GM18517 (cell line): ENCODE measurements around the gene MAP4K2.

Experiments used
- ATAC-seq: cut with Tn5 transposase; IDR thresholded peaks from one replicate; pipeline ENCODE4 v1.9.1; 2021; ENCODE audit warnings: mild to moderate bottlenecking, moderate library complexity; ENCODE audit not compliant: unreplicated experiment

MAP4K2 gene

GRCh38 chr11:64794526-64794925 is 8.5 kb downstream of the MAP4K2 start:
- ATAC-seq = no peak

- ATAC-seq = no peak
These were observed 9.5 kb downstream of the MAP4K2 start for GRCh38 chr11:64793271-64794160.

GRCh38 chr11:64792482-64792881 is 10.5 kb downstream of the MAP4K2 start:
- ATAC-seq = no peak

DNA sequence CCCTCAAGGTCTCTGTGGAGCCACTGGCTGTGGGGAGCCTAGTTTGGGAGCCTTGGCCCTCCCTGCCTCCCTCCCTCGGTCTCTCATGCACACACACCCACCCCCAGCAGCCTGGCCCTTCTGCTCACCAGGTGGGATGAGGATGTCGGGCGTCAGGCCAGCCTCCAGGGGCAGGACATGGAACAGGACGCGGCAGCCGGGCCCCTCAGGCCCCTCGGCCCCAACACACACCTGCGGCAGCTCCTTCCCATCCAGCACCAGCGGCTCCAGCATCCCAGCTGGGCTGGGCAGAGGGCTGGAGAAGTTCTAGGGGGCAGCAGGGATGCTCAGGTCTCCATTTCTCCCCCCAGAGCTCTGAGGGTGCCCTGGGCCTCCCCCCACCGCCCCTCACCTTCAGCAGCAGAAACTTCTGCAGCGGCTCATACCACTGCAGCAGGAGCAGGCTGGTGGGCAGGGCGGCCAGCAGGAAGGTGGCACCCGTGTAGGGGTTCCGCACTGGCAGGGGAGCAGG is 11.2 kb downstream of the MAP4K2 start:
- no peak for ATAC-seq

GRCh38 chr11:64790205-64791095 is 12.6 kb downstream of the MAP4K2 start:
- no peak for ATAC-seq

DNA sequence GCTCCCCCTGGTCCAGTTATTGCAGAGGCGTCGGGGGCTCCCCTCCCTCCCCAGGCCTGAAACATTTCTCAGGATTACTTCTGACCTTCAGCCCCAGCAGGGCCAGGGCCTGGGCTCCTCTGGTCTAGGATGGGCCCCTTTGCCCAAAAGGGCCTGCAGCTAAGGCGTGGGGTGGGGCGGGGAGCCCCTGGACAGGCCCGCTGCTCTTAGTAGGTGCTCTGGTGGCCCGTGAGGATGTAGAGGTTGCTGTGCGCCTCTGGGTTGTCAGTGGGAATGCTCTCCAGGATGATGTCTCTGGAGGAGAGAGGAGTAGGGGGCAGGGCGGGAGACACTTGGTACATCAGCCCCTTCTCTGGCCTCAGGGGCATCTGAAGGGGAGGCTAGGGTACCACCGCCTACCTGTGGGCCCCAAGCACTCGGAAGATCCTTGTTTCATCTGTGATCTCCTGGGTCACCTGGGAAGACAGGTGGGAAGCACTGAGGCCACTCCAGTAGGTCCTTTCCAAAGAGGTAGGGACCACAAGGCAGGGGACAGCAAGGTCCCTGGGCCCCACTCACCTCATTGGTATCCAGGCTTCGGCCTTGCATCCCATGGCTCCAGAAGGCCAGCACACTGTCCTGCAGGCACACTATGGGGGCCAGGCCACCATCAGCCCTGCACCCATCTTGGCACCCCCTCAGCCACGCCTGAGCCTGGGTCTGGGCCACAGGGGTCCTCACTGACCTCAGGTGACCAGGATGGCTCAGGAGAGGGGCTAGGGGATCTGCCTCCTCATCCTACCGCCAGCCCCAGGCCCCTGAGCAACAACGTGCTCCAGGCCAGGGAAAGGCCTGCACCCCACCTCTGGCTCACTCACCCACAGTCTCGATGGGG is 13.4 kb downstream of the MAP4K2 start:
- ATAC-seq = no peak

DNA sequence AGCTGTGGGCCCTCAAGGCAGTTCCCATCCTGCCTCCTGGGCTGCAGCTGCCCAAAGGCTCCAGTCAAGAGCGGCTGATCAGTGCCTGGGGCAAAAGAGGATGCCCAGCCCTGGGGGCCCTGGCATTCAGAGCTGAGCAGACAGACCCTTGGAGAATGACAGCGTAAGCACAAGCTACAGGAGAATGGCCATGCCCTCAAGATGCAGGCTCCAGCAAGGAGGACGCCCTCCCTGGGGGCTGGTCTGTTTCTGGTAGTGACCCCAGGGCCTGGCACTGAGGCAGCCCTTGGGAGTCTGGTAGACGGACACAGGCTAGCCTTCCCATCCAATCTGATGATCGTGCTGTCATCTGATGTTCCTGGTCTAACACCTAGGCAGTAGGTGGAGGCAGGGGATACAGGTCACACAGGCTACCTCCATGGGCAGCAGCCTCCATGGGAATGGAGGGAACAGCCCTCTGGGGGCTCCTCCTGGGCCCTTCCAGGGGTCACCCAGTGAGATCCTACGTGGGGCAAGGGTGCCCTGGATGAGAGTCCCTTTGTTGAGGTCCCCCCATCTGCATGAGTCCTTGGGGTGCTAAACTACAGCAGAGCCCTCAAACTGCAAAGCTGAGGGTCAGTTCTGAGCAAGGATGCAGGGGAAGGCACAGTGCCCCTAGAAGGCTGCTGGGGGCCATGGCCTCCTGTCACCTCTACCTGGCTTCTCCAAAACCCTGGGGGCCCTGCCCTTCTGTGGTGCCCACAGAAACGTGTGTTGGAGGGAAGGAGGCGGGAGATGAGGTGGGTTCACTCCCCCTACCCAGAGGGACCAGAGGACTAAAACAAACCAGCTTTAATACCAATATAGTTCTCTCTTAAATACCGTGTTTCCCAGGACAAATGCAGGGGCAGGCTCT is 14.4 kb downstream of the MAP4K2 start:
- no peak for ATAC-seq

DNA sequence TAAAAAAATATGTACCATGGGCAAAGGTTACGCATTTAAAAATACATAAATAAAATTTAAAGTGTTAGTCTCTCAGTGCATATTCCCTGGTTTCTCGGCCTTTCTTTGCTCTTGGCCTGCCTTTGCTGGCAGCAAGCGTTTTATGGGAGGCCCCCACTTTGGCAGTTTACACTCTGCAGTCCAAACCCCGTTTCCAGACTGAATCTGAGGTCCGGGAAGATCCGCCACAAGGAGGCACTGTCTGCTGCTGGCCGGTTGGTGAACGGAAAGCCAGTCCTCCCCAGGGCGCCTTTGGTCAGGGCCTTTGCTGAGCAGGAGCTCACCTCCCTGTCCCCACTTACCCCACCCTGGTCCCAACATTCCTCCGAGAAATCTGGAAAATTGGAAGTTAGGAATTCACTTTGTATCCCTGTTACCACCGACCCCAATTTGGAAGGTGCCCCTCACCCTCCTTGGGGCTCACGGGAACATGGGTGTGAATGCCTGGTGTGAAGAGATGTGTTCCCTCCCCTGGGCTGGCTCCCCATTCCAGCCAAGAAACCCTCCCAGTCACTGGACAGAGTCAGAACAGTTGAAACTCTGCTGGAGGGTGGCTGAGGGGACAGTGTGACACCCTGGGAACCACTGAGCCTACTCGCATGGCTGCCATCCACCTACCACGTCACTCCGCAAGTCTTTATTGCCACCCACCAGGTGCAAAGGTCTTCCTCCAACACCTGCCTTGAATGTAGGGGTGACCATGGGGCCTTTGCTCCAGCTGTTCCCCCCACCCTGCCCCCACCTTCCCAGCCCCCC is 15.3 kb downstream of the MAP4K2 start:
- ATAC-seq = no peak

- ATAC-seq = no peak
These were observed 16.7 kb downstream of the MAP4K2 start for GRCh38 chr11:64786308-64786707.

- ATAC-seq = no peak
These were observed 18.0 kb downstream of the MAP4K2 start for GRCh38 chr11:64784813-64785581.

- peak; percentile 82 for ATAC-seq
These were observed 24.3 kb downstream of the MAP4K2 start, which contains the start of gene SF1 for GRCh38 chr11:64778473-64779298. Gene SF1, minus strand, starts transcription at chr11:64778542. Its CDS starts 150 bp downstream, at chr11:64778392.

DNA sequence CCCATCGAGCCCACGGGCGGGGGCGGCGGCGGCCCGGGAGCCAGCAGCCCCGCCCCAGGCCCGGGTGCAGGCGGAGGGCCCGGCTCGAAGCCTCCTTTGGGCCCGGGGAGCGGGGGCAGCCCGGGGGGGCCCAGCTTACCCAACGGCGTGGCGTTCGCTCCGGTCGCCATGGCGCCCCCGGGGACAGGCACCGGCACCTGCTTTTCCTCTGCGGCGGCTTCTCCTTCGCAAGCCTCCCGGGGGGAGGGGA is 24.9 kb downstream of the MAP4K2 start:
- ATAC-seq = peak; percentile 5

GRCh38 chr11:64777449-64778222 is 25.4 kb downstream of the MAP4K2 start:
- no peak for ATAC-seq

- ATAC-seq = no peak
These were observed 26.1 kb downstream of the MAP4K2 start for GRCh38 chr11:64776875-64777274.

DNA sequence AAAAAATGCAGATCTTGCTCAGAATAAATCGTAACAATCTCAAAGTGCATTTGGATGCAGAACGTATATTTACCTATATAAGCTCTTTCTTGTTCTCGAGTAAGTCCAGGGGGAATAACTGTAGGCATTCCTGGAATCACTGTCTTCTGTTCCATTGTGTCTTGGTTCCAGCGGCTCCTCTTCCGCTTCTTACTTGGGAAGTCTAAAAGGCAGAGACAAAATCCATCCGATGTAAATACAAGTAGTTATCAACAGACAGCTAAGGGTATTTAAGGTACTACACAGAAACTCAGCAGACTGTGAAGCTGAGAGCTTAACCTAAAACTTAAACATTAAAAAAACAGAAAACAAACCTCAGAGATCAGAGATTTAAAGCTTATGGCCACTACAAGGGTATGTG is 26.6 kb downstream of the MAP4K2 start:
- ATAC-seq = no peak

DNA sequence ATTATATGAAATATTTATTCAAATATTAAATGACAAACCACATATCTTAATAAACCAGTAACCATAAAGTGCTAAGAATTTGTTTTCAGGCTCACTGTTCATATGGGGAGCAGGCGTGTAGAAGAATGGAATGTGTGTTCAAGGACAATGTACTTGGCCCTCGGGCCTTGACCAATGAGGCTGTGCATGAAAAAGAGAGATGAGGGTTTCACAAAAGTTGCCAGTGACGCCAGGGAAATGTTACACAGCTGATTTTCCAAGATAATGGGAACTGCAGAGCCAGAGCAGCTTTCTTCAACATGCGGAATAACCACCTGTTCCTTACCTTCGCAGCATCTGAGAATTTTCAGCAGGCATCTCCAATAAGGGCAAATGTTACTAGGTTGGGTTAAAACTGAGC is 28.9 kb downstream of the MAP4K2 start:
- no peak for ATAC-seq
